HL-60 (cell line): ENCODE measurements around the gene VSIG10L2.

Source experiments
- DNase-seq, 2 experiments: peaks; one replicate each; pipeline ENCODE4 v3.0.0-alpha.2; 2010 to 2020; ENCODE audit warnings: low read depth in 1 of 2, low spot score in 1 of 2
- H3K27ac ChIP-seq: fragments of 250-450 bp; sonication (Bioruptor Pico); replicated peaks from 2 replicates; pipeline ENCODE4 v1.5.1; 2020; ENCODE audit warnings: mild to moderate bottlenecking, moderate library complexity
- H3K27me3 ChIP-seq: fragments of 250-450 bp; sonication (Bioruptor Pico); 2 replicates; pipeline ENCODE4 v1.5.1; 2021; ENCODE audit warnings: mild to moderate bottlenecking, moderate library complexity; ENCODE audit not compliant: insufficient read depth, poor library complexity, severe bottlenecking
- H3K4me3 ChIP-seq: replicated peaks from 2 replicates; pipeline ENCODE4 v1.5.1; 2011; ENCODE audit warnings: mild to moderate bottlenecking, control low read depth, low read length; ENCODE audit not compliant: insufficient read depth
- CTCF ChIP-seq: IDR thresholded peaks from one replicate; pipeline ENCODE4 v1.5.1; 2011; ENCODE audit warnings: low read length, control low read depth, inconsistent platforms; ENCODE audit not compliant: insufficient read depth
- GABPA ChIP-seq: IDR thresholded peaks from 2 replicates; pipeline ENCODE4 v1.6.1; 2012; ENCODE audit warnings: low read depth
- POLR2AphosphoS5 ChIP-seq: IDR thresholded peaks from 2 replicates; pipeline ENCODE4 v1.6.1; 2012; ENCODE audit warnings: low read depth
- REST ChIP-seq: IDR thresholded peaks from 2 replicates; pipeline ENCODE4 v1.6.1; 2012; ENCODE audit warnings: low read depth; ENCODE audit not compliant: insufficient replicate concordance
- SPI1 ChIP-seq: IDR thresholded peaks from 2 replicates; pipeline ENCODE4 v1.6.1; 2012; ENCODE audit warnings: low read depth, mild to moderate bottlenecking, borderline replicate concordance

VSIG10L2 gene

GRCh38 chr11:125916683-125917347 is 29.0 kb upstream of the VSIG10L2 start:
- TF ChIP-seq CTCF (no peak), GABPA (no peak), REST (no peak), SPI1 (no peak), POLR2AphosphoS5 (no peak)
- H3K27me3 ChIP-seq, result peaks cover 4% of the 10 kb centered on the region
- no peak for DNase-seq
- no peak overlapping the region for H3K4me3 ChIP-seq
- no peak overlapping the region for H3K27ac ChIP-seq

- no peak for TF ChIP-seq REST
- no peak for TF ChIP-seq CTCF
- no peak for TF ChIP-seq GABPA
- no peak for TF ChIP-seq SPI1
- no peak for TF ChIP-seq POLR2AphosphoS5
- no peak for DNase-seq
- peaks cover 4% of the 10 kb centered on the region for H3K27me3 ChIP-seq
- H3K27ac ChIP-seq, result no peak overlapping the region
- H3K4me3 ChIP-seq, result no peak overlapping the region
Measured at GRCh38 chr11:125918140-125918840, 27.6 kb upstream of the VSIG10L2 start.

- no peak for DNase-seq
- Histone ChIP-seq H3K27me3 (peaks cover 4% of the 10 kb centered on the region), H3K27ac (no peak overlapping the region), H3K4me3 (no peak overlapping the region)
- no peak for TF ChIP-seq GABPA
- TF ChIP-seq CTCF, result no peak
Measured at GRCh38 chr11:125921042-125921441, 24.8 kb upstream of the VSIG10L2 start.
